A549 (cell line): ENCODE data around the gene KRAS. TPM values are rescaled to one million over a fixed set of nuclear protein-coding genes. Genes with fewer than 3 reads are reported as not detected.

ENCODE experiments used
- ATAC-seq, 2 experiments: fragments of 200-7000 bp in 1 of 2; fragments of >200 bp in 1 of 2; cut with Nextera tagmentation in 1 of 2; cut with Tn5 transposase in 1 of 2; 3 replicates each; pipeline versions ENCODE4 v1.8.0 to v1.9.1; 2018 to 2020; ENCODE audit warnings: mild to moderate bottlenecking in 1 of 2, moderate library complexity in 1 of 2
- CTCF ChIA-PET: fragments of 300-600 bp; sonication (Branson Sonifier 250); formaldehyde crosslinking; extraction: SDS; loops from one replicate; lab custom pipeline; 2021; ENCODE audit warnings: antibody characterized with exemption, inconsistent platforms; lab: Yijun Ruan, JAX
- POLR2A ChIA-PET: fragments of 350-600 bp; formaldehyde crosslinking; extraction: SDS; loops from one replicate; lab custom pipeline; 2021; ENCODE audit warnings: antibody characterized with exemption, inconsistent platforms; lab: Yijun Ruan, JAX
- DNase-seq, 2 experiments: peaks; one replicate each; pipeline versions ENCODE4 v3.0.0 to v3.0.0-alpha.2; 2011 to 2016; ENCODE audit warnings: low read depth in 1 of 2, low spot score in 1 of 2
- FAIRE-seq: peaks from 2 replicates; lab custom pipeline; 2011; peaks lifted over from hg19 to GRCh38; lab: Jason Lieb, UNC
- H3K27ac ChIP-seq, 2 experiments: fragments of >200 bp; sonication (Bioruptor Twin); formaldehyde crosslinking; 3 replicates each; pipeline ENCODE4 v1.5.1; 2016 to 2017
- H3K4me1 ChIP-seq: fragments of >200 bp; sonication (Bioruptor Twin); formaldehyde crosslinking; 3 replicates; pipeline ENCODE4 v1.6.1; 2016
- H3K4me2 ChIP-seq: fragments of >200 bp; sonication (Bioruptor Twin); formaldehyde crosslinking; 3 replicates; pipeline ENCODE4 v1.6.1; 2016
- H3K4me3 ChIP-seq: fragments of >200 bp; sonication (Bioruptor Twin); formaldehyde crosslinking; 3 replicates; pipeline ENCODE4 v1.5.1; 2016
- H3K9me3 ChIP-seq: fragments of >200 bp; sonication (Bioruptor Twin); formaldehyde crosslinking; 3 replicates; pipeline ENCODE4 v1.6.1; 2016
- CEBPB ChIP-seq, 2 experiments: fragments of >200 bp in 1 of 2; sonication (Bioruptor Twin) in 1 of 2; formaldehyde crosslinking in 1 of 2; IDR thresholded peaks; 2 replicates each; pipeline ENCODE4 v1.6.1; 2012 to 2016
- CTCF ChIP-seq: fragments of >200 bp; sonication (Bioruptor Twin); formaldehyde crosslinking; IDR thresholded peaks from 3 replicates; pipeline ENCODE4 v1.5.1; 2016
- NR3C1 ChIP-seq: fragments of >200 bp; sonication (Bioruptor Twin); formaldehyde crosslinking; IDR thresholded peaks from 3 replicates; pipeline ENCODE4 v1.6.1; 2017
- RAD21 ChIP-seq, 2 experiments: fragments of >200 bp in 1 of 2; sonication (Bioruptor Twin) in 1 of 2; formaldehyde crosslinking in 1 of 2; IDR thresholded peaks in 1 of 2; conservative IDR thresholded peaks in 1 of 2; 2 replicates in 1 of 2; 3 replicates in 1 of 2; pipeline ENCODE4 v1.6.1; 2012 to 2018; ENCODE audit warnings: inconsistent platforms in 1 of 2
- SMC3 ChIP-seq: fragments of >200 bp; sonication (Bioruptor Twin); formaldehyde crosslinking; IDR thresholded peaks from 3 replicates; pipeline ENCODE4 v1.6.1; 2018; ENCODE audit warnings: inconsistent platforms
- TFCP2L1 ChIP-seq: fragments of 250-450 bp; sonication (Bioruptor Pico); IDR thresholded peaks from 2 replicates; pipeline ENCODE4 v1.5.0; 2021; ENCODE audit warnings: mild to moderate bottlenecking
- TP53 ChIP-seq: fragments of 250-450 bp; sonication (Bioruptor Pico); IDR thresholded peaks from 2 replicates; pipeline ENCODE4 v1.5.0; 2021; ENCODE audit warnings: mild to moderate bottlenecking, moderate library complexity
- WGBS: methylation state at CpG from one replicate; pipeline ENCODE4 v1.1.6; 2017; ENCODE audit errors: missing lambda C conversion rate; 5-methylcytosine and 5-hydroxymethylcytosine counted together
- polyA plus RNA-seq, 4 experiments: library from polyadenylated mRNA; depleted of rRNA in 3 of 4; stranded (reverse); fragments of >200 nt; fragmentation: RNase III in 1 of 4; extraction: RNeasy Plus Mini Kit Qiagen cat#74134 plus additional on column Dnase treatment in 1 of 4; gene quantifications; 2 replicates in 3 of 4; 3 replicates in 1 of 4; pipeline ENCODE4 v1.2.3, GENCODE V29; 2011 to 2017

Gene KRAS
- polyA plus RNA-seq, 2 of the 4 experiments (the other 2 are of a cell fraction): 16.5 to 38.4 TPM

- POLR2A ChIA-PET: no interaction called here
- TF ChIP-seq TP53 (no peak), CEBPB (IDR thresholded peaks at IDR 0.05) (peak; percentile 40 to 68; a peak in 3 of 4 replicates), SMC3 (no peak)
- TF ChIP-seq, all 56 proteins: peak for 1
- Histone ChIP-seq H3K9me3 (no peaks in the 10 kb centered on the region), H3K4me1 (no peaks in the 10 kb centered on the region), H3K27ac (no peak overlapping the region), H3K4me2 (no peak overlapping the region), H3K4me3 (no peak overlapping the region)
- no peak for DNase-seq
- FAIRE-seq: no peak
- no peak for ATAC-seq
- 68% methylated on average over 6 of the region's 6 CpGs for WGBS
- CTCF ChIA-PET: no interaction called here
Observed at GRCh38 chr12:25162866-25163265, 87.9 kb downstream of the KRAS start.

GRCh38 chr12:25156061-25156460, 94.7 kb downstream of the KRAS start:
- no peak overlapping the region for H3K4me3 ChIP-seq
- H3K4me1 ChIP-seq: peaks cover 3% of the 10 kb centered on the region; the same call in 2 of the 3 replicates
- H3K4me2 ChIP-seq: no peak overlapping the region
- TF ChIP-seq TFCP2L1: no peak
- TF ChIP-seq, all 56 proteins: peak for 0
- Histone ChIP-seq H3K27ac (no peak overlapping the region), H3K9me3 (no peaks in the 10 kb centered on the region)
- ATAC-seq: no peak
- CTCF ChIA-PET: interaction anchor here (0.6 to 3.4 kb wide), 7 partner anchors 10 to 344 kb away, joined by 3 to 20 read pairs (median 5); no protein-coding TSS in a partner anchor
- POLR2A ChIA-PET: no interaction called here
- no peak for DNase-seq
- 78% methylated on average over 4 of the region's 4 CpGs for WGBS
- FAIRE-seq: no peak

GRCh38 chr12:25155022-25155576, 95.6 kb downstream of the KRAS start:
- TF ChIP-seq RAD21 (conservative IDR thresholded peaks at IDR 0.05 in 1 of 2, IDR thresholded peaks at IDR 0.05 in 1 of 2) (peak; percentile 46 to 58; a peak in 4 of 5 replicates), SMC3 (peak; percentile 56), NR3C1 (no peak), CTCF (peak; percentile 59)
- Histone ChIP-seq H3K4me1 (peaks cover 3% of the 10 kb centered on the region; the same call in 2 of the 3 replicates), H3K4me3 (no peak overlapping the region), H3K27ac (no peak overlapping the region), H3K4me2 (peak overlapping the region; percentile 23), H3K9me3 (no peaks in the 10 kb centered on the region)
- ChIA-PET POLR2A (interaction anchor here (1.0 kb wide), 1 partner anchor 233 kb away, joined by 3 read pairs; no protein-coding TSS in a partner anchor), CTCF (interaction anchor here (0.5 to 3.4 kb wide), 23 partner anchors 9 to 1662 kb away, joined by 3 to 20 read pairs (median 4); no protein-coding TSS in a partner anchor)
- ATAC-seq (no peak), FAIRE-seq (peak; percentile 80), DNase-seq (peak; percentile 34 to 36)
- WGBS: 69% methylated on average over 2 of the region's 2 CpGs

Other genes starting within 250 kb of the KRAS start
- 0.40 and 0.43 TPM in 2 replicates for gene DNAI7, start 55.8 kb downstream of the KRAS start, polyA plus RNA-seq (2011; rRNA removed)
- 0.29 to 0.66 TPM (median 0.36 TPM) in 3 replicates for gene DNAI7, start 55.8 kb downstream of the KRAS start, polyA plus RNA-seq (2017; fragmentation: RNase III; extraction: RNeasy Plus Mini Kit Qiagen cat#74134 plus additional on column Dnase treatment)
- gene ETFRF1, start 55.7 kb downstream of the KRAS start, polyA plus RNA-seq (2011; rRNA removed): 19.3 and 23.6 TPM in 2 replicates
- gene ETFRF1, start 55.7 kb downstream of the KRAS start, polyA plus RNA-seq (2017; fragmentation: RNase III; extraction: RNeasy Plus Mini Kit Qiagen cat#74134 plus additional on column Dnase treatment): 11.5 to 13.3 TPM (median 12.3 TPM) in 3 replicates